ENCODE data around the gene SPATA2.

The SPATA2 gene

DNA sequence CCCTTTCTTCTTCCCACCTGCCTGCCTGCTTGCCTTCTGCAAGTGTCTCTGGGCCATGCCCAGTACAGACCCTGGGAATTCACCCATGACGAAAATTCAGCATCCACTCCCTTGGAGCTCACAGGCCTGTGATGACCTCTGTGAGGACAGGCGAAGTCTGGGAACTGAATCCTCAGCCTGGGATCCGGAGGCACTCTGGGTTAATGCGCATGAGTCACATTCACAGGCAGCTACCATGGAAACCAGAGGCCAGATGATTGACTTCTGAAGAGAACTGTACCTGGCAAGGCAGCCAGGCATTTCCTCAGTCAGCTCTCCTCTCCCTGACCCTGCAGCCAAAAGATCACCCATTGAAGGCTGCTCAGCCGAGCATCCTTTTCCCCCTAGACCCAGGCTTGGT lies 61.7 kb downstream of the SPATA2 start:
- no peak for DNase-seq

Data from OCI-M1 (cell line).